Putamen (tissue), 1 donor: ENCODE results near the gene R3HCC1L.
A peak's percentile ranks its signal among the peaks of the same experiment; 100 is the strongest.
"Not testable (repeated sequence)": the region's sequence is repeated elsewhere in the genome, so short reads cannot be mapped to it uniquely, and the experiment has no call there.

Experiments
- DNase-seq: peaks from one replicate; pipeline ENCODE4 v3.0.0-alpha.2; 2016; ENCODE audit warnings: low spot score

The R3HCC1L gene

DNA sequence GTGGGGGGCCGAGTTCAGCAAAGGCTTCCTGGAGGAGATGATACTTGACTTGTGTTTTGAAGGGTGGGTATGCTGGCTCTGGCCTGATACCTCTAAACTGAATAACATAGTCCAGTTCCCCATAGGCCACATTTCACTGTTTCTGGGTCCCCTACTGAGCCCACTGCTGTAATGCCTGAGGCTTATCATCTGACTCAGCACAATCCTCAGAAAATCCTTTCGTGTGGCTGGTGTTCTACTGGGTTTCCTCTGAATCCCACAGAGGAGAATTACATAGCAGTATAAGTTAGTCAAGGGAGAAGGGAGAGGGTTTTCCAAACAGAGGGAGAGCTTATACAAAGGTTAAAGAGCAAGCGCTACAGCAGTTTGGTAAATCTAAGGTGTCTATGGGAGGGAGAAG is 2.8 kb upstream of the R3HCC1L start:
- no peak for DNase-seq

GRCh38 chr10:98133075-98133752 is 1.2 kb upstream of the R3HCC1L start:
- DNase-seq, result not testable (repeated sequence)

DNA sequence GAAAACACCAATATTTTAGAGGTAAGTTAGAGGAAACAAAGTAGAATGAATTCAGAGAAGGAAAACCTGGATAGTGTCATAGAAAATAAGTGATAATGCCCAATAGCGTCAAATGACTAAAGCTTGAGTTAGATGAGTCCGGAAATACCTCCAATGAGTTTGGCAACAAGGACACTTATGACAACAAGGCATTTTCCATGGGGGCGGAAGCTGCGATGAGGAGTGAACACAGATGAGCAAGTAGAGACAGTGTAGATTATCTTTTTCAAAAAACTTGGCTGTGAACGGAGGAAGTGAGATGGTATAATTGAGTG is 383 bp upstream of the R3HCC1L start:
- no peak for DNase-seq

GRCh38 chr10:98135222-98135899 is 904 bp downstream of the R3HCC1L start:
- DNase-seq, result peak; percentile 10

DNA sequence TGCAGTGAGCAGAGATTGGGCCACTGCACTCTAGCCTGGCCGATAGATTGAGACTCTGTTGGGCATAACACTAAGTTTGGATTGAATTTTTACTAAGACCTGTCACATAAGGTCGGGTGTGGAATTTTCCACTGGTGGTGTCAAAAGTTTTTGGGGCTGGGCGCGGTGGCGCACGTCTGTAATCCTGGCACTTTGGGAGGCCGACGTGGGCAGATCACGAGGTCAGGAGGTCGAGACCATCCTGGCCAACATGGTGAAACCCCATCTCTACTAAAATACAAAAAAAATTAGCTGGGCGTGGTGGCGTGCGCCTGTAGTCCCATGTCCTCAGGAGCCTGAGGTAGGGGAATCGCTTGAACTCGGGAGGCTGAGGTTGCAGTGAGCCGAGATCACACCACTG is 2.3 kb downstream of the R3HCC1L start:
- not testable (repeated sequence) for DNase-seq

- no peak for DNase-seq
Observed at GRCh38 chr10:98138031-98138430, 3.6 kb downstream of the R3HCC1L start.

DNA sequence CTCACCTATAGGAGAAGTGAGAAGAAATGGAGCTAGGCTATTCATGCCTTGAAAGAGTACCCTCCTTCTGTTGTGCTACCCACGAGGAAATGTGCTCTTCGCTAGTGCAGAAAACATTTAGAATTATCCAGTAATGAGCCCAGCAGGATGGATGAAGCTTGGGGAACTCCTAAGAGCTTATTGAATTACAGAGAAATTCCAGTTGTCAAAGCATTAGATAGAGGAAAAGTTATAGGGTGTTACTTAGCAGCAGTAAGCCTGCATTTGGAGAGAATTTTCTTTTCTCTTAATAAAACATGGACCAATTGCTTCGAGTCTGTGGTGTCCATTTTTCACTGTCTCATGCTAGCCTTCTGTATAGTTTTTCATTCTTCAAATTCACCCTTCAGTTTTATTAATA is 5.0 kb downstream of the R3HCC1L start:
- no peak for DNase-seq

- DNase-seq, result no peak
Observed at GRCh38 chr10:98141484-98142073, 7.1 kb downstream of the R3HCC1L start.

- no peak for DNase-seq
Observed at GRCh38 chr10:98144985-98145384, 10.5 kb downstream of the R3HCC1L start.

- DNase-seq, result no peak
Observed at GRCh38 chr10:98149858-98150257, 15.4 kb downstream of the R3HCC1L start.

- DNase-seq, result no peak
Observed at GRCh38 chr10:98150544-98150943, 16.1 kb downstream of the R3HCC1L start.

DNA sequence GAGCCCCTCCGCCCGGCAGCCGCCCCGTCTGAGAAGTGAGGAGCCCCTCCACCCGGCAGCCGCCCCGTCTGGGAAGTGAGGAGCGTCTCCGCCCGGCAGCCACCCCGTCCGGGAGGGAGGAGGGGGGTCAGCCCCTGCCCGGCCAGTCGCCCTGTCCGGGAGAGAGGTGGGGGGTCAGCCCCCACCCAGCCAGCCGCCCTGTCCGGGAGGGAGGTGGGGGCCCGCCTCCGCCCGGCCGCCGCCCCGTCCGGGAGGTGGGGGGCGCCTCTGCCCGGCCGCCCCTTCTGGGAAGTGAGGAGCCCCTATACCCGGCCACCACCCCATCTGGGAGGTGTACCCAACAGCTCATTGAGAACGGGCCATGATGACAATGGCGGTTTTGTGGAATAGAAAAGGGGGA is 18.3 kb downstream of the R3HCC1L start:
- not testable (repeated sequence) for DNase-seq

GRCh38 chr10:98153213-98153958 is 18.9 kb downstream of the R3HCC1L start:
- DNase-seq, result not testable (repeated sequence)

DNA sequence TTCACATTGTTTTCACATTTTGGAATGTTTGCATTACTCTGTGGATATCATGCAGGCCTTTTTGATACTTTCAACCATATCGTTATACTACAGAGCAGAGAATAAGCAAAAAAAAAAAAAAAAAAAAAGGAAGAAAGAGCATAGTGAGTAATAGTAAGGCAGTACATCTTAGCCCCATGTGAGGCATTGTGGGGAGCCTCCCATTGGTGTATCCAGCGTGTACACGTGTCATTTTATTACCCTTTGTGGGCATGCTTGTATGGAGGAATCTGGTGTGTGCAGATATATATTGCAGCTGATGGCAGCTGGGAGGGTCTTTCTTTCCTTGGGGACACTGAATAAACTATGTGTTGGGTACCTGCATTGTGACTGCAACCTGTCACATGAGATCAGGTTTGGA is 19.6 kb downstream of the R3HCC1L start:
- no peak for DNase-seq

DNA sequence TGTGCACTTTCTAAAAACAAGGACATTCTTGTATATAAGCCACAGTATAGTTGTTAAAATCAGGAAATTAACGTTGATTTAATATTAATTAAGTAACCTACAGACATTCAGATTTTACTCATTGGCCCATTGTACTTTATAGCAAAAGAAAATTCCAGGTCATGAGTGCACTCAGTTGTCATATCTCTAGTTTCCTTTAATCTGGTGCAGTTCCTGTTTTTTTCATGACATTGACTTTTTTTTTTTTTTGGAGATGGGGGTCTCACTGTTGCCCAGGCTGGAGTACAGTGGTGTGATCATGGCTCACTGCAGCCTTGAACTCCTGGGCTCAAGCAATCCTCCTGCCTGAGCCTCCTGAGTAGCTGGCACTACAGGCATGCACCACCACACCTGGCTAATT is 24.1 kb downstream of the R3HCC1L start:
- DNase-seq, result no peak

- DNase-seq, result no peak
Observed at GRCh38 chr10:98163941-98164340, 29.5 kb downstream of the R3HCC1L start.

GRCh38 chr10:98167191-98167590 is 32.7 kb downstream of the R3HCC1L start:
- DNase-seq, result no peak

DNA sequence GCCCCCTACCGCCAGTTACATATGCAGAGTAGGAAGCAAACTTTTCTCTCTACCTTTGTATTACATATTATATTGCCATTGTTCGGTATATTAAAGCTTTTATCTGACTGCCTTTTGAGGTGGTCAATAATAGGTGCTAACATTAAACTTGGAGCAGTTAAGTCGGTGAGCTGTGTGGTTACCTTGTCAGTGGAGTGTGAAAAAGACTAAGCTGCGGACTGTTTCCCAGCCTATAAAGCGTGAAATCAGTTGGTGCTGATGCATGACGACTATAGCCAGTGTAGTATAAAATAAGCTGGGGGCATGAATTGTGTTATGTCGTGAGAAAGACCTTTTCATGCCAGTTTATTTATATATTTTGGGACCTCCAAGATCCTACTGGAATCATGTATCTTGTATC is 33.7 kb downstream of the R3HCC1L start:
- no peak for DNase-seq

GRCh38 chr10:98168766-98169165 is 34.3 kb downstream of the R3HCC1L start:
- no peak for DNase-seq

DNA sequence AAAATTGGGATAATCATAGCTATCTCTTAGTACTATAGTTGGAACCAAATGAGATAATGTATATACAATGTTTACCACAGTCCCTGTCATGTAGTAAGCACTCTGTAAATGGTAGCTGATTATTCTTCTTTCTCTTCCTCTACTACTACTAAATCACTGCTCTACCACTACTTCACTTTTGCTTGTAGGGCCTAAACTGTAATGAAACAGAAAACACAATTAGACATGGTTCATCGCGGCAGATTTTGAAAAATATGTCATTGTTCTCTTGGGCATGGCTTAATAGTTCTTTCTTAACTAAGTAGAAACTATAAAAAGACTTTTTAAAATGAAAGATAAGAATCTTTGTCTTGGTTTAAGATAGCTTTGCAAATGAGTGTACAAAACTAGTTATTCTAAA is 34.9 kb downstream of the R3HCC1L start:
- no peak for DNase-seq

GRCh38 chr10:98170249-98171117 is 36.0 kb downstream of the R3HCC1L start:
- peak; percentile 16 for DNase-seq

DNA sequence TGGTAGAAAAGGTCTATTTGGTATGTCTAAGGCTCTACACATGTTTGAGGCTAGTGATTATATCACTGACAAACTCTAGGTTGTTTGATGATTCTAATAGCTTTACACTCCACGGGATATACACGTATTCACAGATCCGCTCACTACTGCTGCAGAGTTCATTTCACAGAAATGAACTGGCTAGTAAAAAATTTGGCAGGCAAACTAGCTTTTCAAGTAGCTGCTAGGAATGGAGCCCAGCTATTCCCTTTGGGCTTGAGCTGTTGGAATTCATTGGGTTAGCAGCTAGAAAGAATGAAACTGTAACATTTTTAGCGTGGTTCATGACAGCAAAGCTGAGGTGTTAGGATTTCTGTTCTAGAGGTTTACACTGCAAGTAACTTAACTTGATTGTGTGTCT is 37.6 kb downstream of the R3HCC1L start:
- DNase-seq, result no peak
